ENCODE measurements around the gene GJD2. TPM values are rescaled to one million over a fixed set of nuclear protein-coding genes. Genes with fewer than 3 reads are reported as not detected.

GJD2 gene
- polyA plus RNA-seq, 3 donors, result not detected

DNA sequence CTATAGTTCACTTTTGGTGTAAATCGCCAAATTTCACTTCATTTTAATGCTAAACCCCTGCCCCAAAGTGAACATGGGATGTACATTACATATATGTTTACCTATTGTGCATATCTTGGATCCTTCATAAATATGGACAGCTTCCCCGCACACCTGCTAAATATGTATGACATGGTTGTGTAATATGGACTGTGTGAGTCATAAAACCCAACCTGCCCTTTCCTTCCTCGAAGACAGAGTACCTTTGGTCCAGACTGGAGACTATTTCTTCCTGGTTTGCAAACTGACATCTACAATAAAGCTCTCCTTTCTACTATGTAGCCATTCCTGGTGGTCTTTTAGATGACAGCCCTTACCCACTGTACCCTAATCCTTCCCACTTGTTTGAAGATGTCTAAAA lies 28.1 kb upstream of the GJD2 start:
- WGBS (ENCODE audit: insufficient coverage), result no CpG with 5 or more reads among the region's 3 CpGs
- H3K36me3 ChIP-seq (replicated peaks in 1 of 2; ENCODE audit: control insufficient read depth in 1 of 2, insufficient read depth in 2 of 2, low read length in 2 of 2), result no peaks in the 10 kb centered on the region
- intact Hi-C loops (cut with micrococcal nuclease), result no loop called here

DNA sequence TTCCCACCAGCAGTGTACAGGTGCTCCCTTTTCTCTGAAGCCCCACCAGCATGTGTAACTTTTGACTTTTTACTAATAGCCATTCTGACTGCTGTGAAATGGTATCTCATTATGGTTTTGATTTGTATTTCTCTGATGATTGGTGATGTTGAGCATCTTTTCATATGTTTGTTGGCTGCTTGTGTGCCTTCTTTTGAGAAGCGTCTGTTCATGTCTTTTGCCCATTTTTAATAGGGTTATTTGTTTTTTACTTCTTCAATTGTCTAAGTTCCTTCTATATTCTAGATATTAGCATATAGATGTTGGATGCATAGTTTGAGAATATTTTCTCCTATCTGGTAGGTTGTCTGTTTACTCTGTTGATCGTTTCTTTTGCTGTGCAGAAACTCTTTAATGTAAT lies 25.9 kb upstream of the GJD2 start:
- no peak overlapping the region for H3K27ac Mint-ChIP-seq
- intact Hi-C loops (cut with micrococcal nuclease), result no loop called here
- no peak overlapping the region for H3K27ac ChIP-seq (ENCODE audit: low read depth in 1 of 2, low read length in 2 of 2)
- no peak overlapping the region for H2AFZ ChIP-seq (ENCODE audit: insufficient read depth, low read depth, low read length, poor library complexity, severe bottlenecking)
- H3K4me3 ChIP-seq (replicated peaks in 1 of 3; ENCODE audit: low read depth in 2 of 3, low read length in 3 of 3), result no peak overlapping the region
- WGBS (ENCODE audit: insufficient coverage), result no CpG with 5 or more reads among the region's 2 CpGs
- no peaks in the 10 kb centered on the region for H3K36me3 ChIP-seq (replicated peaks in 1 of 2; ENCODE audit: control insufficient read depth in 1 of 2, insufficient read depth in 2 of 2, low read length in 2 of 2)
- DNase-seq, result no peak
- no peaks in the 10 kb centered on the region for H4K20me1 ChIP-seq (ENCODE audit: insufficient read depth, low read length)
- H3K4me2 ChIP-seq (replicated peaks; ENCODE audit: extremely low read depth, low read length, poor library complexity, severe bottlenecking), result no peak overlapping the region
- no peaks in the 10 kb centered on the region for H3K27me3 ChIP-seq (ENCODE audit: control insufficient read depth in 2 of 2, insufficient read depth in 2 of 2, low read length in 2 of 2)
- TF ChIP-seq, protein P1, sequence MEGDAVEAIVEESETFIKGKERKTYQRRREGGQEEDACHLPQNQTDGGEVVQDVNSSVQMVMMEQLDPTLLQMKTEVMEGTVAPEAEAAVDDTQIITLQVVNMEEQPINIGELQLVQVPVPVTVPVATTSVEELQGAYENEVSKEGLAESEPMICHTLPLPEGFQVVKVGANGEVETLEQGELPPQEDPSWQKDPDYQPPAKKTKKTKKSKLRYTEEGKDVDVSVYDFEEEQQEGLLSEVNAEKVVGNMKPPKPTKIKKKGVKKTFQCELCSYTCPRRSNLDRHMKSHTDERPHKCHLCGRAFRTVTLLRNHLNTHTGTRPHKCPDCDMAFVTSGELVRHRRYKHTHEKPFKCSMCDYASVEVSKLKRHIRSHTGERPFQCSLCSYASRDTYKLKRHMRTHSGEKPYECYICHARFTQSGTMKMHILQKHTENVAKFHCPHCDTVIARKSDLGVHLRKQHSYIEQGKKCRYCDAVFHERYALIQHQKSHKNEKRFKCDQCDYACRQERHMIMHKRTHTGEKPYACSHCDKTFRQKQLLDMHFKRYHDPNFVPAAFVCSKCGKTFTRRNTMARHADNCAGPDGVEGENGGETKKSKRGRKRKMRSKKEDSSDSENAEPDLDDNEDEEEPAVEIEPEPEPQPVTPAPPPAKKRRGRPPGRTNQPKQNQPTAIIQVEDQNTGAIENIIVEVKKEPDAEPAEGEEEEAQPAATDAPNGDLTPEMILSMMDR (IDR thresholded peaks at IDR 0.05), result no peak
- H3K36me3 Mint-ChIP-seq, result no peaks in the 10 kb centered on the region
- peaks cover 0 to 3% of the 10 kb centered on the region in 2 donors for H3K9me3 ChIP-seq (replicated peaks in 1 of 2; ENCODE audit: control insufficient read depth in 1 of 2, insufficient read depth in 1 of 2, low read length in 2 of 2)
- no peaks in the 10 kb centered on the region for H3K4me1 Mint-ChIP-seq
- no peak overlapping the region for H3K4me3 Mint-ChIP-seq
- H3K79me2 ChIP-seq (ENCODE audit: insufficient read depth, low read length), result no peaks in the 10 kb centered on the region
- H3K9ac ChIP-seq (ENCODE audit: insufficient read depth, low read length, poor library complexity, severe bottlenecking), result no peak overlapping the region
- no peaks in the 10 kb centered on the region for H3K4me1 ChIP-seq (ENCODE audit: control insufficient read depth in 1 of 2, insufficient read depth in 2 of 2, low read length in 2 of 2)
- peaks cover 0 to 11% (median 3%) of the 10 kb centered on the region in 7 donors for H3K9me3 Mint-ChIP-seq
- peaks cover 2 to 10% (median 3%) of the 10 kb centered on the region in 3 donors for H3K27me3 Mint-ChIP-seq (ENCODE audit: low read depth in 3 of 3)

More for the DNA sequence above, 28.1 kb upstream of the GJD2 start:
- no peak overlapping the region for H3K27ac Mint-ChIP-seq
- H3K4me3 Mint-ChIP-seq, result no peak overlapping the region
- Histone ChIP-seq H2AFZ (ENCODE audit: insufficient read depth, low read depth, low read length, poor library complexity, severe bottlenecking) (no peak overlapping the region), H3K27ac (ENCODE audit: low read depth in 1 of 2, low read length in 2 of 2) (no peak overlapping the region), H4K20me1 (ENCODE audit: insufficient read depth, low read length) (no peaks in the 10 kb centered on the region), H3K9ac (ENCODE audit: insufficient read depth, low read length, poor library complexity, severe bottlenecking) (no peak overlapping the region), H3K27me3 (ENCODE audit: control insufficient read depth in 2 of 2, insufficient read depth in 2 of 2, low read length in 2 of 2) (no peaks in the 10 kb centered on the region), H3K4me2 (replicated peaks; ENCODE audit: extremely low read depth, low read length, poor library complexity, severe bottlenecking) (no peak overlapping the region), H3K4me1 (ENCODE audit: control insufficient read depth in 1 of 2, insufficient read depth in 2 of 2, low read length in 2 of 2) (no peaks in the 10 kb centered on the region), H3K9me3 (replicated peaks in 1 of 2; ENCODE audit: control insufficient read depth in 1 of 2, insufficient read depth in 1 of 2, low read length in 2 of 2) (peaks cover 0 to 3% of the 10 kb centered on the region in 2 donors), H3K4me3 (replicated peaks in 1 of 3; ENCODE audit: low read depth in 2 of 3, low read length in 3 of 3) (no peak overlapping the region), H3K79me2 (ENCODE audit: insufficient read depth, low read length) (no peaks in the 10 kb centered on the region)
- TF ChIP-seq, protein P1 (IDR thresholded peaks at IDR 0.05), result no peak
- H3K36me3 Mint-ChIP-seq, result no peaks in the 10 kb centered on the region
- H3K9me3 Mint-ChIP-seq, result peaks cover 0 to 11% (median 7%) of the 10 kb centered on the region in 7 donors
- DNase-seq, result no peak
- no peaks in the 10 kb centered on the region for H3K4me1 Mint-ChIP-seq
- peaks cover 2 to 8% (median 3%) of the 10 kb centered on the region in 3 donors for H3K27me3 Mint-ChIP-seq (ENCODE audit: low read depth in 3 of 3)

All from CD14-positive monocyte (primary cell).